ENCODE data around the gene DYNC1I1.
A peak's percentile ranks its signal among the peaks of the same experiment; 100 is the strongest.

DYNC1I1 gene

DNA sequence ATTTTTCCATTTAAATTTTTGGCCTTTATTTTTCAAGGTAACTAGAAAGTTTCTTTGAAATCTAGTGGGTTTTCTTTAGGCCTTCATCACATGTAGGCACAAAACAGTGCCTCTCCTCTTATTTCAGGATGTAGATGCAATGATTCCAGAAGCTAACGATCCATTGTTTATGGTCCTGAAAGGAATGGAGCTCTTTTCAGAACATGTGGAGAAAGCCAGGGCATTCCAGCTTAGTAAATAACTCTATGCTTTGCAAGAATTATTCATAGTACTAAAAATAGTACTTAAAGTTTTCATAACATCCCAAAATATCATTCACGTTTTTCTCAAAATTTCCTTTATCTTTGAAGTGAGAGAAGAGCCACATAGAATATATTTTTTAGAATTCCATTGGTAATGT is 91.3 kb downstream of the DYNC1I1 start:
- DNase-seq = peak; percentile 12

DNA sequence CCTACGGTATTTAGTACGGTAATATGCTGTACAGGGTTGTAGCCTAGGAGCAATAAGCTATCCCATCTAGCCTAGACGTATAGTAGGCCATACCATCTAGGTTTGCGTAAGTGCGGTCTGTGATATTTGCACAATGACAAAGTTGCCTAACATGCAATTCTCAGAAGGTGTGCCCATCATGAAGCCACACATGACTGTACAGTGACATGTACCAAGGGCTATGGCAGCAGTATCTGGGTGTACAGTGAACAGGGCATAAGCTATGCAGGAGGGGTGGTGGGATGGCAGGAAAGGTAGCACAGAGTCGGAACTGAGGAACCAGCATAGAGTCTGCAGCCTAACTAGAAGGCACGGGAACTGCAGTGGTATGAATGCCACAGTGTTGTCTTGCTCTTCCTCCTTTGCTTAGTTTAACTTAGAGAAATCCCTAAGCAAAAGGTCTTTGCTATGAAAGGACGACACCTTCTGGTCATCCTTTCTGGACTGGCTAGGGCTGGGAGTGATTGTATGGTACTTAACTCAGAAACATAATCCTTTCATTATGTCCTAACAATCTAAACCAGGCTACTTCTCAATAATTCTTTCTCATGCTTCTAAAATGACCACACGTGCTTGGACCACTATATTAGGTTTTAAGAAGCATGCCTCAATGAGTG is 93.5 kb downstream of the DYNC1I1 start:
- DNase-seq = peak; percentile 38

DNA sequence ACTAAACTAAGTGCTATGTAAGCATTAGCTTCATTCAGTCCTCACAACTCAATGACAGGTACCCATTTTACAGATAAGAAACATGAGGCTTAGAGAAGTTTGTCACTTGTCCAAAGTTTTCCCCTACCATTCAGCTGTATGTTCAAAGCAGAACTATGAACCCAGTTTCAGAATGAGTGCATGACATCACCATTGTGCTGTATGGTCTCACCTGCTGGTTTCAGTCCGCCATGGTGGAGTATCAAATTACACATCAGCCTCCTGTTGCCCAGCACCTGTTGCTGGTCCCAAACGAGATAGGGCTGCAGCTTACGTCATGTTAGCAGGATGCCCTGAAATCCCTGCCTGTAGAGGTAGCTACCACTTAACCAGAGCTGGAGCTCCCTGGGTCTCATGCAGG is 95.0 kb downstream of the DYNC1I1 start:
- no peak for DNase-seq

GRCh38 chr7:95871075-95871848 is 98.9 kb downstream of the DYNC1I1 start:
- peak; percentile 55 for DNase-seq

DNA sequence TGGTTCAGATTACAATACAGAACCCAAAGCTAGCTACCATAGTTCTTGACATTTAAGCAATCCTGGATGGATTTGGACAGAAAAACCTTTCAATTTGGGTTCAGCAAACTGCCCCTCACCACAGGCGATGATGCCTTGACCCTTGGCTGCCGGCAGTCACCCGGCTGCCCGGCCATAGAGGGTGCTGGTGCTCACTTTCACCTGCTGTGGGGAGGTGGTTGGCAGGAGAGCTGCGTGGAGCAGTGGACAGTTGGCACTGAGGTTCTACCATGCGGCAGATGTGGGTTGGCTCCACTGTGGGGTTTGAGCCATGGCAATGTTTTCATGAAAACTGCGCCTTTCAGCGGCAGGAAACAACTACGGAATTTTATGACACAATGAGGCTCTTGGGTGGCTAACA is 99.5 kb downstream of the DYNC1I1 start:
- DNase-seq = no peak

DNA sequence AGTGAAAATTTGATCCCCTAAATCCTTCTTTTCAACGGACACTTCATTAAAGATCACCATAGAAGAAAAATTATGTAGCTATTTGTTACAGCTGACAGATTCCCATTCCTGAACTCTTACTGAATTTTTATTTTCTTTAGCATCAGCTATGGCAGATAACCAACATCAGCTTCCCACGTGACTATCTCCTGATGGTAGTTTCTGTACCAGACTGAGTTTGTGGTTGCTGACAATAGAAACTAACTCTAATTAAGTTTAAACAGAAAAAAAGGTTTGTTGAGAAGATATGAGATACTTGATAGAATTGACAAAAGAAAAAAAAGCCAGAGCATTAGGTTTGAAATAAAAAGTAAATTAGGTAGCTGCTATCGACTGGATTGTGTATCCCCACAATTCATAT is 101.8 kb downstream of the DYNC1I1 start:
- DNase-seq = no peak

GRCh38 chr7:95874541-95875265 is 102.3 kb downstream of the DYNC1I1 start:
- no peak for DNase-seq

DNA sequence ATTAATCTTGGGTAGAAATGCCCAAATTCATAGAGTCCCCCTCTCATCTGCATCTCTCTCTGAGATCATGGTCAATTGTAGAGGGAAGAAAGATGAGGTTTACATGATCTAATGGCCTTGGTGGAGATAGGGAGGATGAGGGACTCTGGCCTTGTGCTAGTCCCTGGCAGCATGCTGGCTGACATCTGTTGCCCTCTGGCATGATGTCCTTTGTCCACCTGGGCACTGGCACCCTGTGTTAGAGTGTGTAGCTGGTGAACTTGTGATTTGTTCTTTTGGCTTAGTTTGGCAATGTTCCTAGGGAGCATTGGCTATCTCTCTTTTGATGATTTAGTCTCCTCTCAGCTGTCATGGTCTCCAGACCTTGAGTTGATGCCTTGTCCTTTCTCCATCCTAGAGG is 103.2 kb downstream of the DYNC1I1 start:
- DNase-seq = no peak

DNA sequence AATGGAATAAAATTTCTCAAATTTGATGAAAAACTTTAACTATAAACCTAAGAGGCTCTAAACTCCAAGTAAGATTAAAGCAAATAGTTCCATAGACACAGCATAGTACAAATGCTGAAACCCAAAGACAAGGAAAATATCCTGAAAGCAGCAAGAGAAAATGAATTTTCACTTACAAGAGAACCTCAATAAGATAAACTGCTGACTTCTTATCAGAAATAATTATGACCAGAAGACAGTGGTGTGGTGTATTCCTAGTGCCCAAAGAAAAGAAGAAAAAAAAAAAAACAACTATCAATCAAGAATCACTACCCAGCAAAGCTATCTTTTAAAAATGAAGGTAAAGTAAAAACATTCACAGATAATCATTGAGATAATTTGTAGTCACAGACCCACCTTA is 106.3 kb downstream of the DYNC1I1 start:
- DNase-seq = no peak

DNA sequence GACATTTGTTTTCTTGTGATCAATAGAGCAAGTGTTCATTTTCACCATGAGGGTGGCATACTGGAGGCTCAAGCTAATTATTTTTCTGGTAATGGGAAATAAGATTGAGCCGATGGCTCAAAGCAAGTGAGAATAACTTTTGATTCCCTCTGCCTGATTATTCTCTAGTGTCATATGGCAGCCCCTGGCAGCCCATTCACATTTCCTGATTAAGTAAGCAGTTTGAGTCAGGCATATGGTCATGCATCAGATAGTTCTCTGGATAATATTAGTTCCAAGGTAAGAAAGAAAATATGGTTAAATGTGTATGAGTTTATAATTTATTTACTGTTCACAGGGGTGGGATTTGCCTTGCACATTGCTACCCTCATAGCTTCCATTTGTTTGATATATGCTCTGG is 109.2 kb downstream of the DYNC1I1 start:
- no peak for DNase-seq

GRCh38 chr7:95883217-95883616 is 110.9 kb downstream of the DYNC1I1 start:
- DNase-seq = no peak

GRCh38 chr7:95886501-95887090 is 114.2 kb downstream of the DYNC1I1 start:
- DNase-seq = peak; percentile 38

GRCh38 chr7:95893484-95893883 is 121.1 kb downstream of the DYNC1I1 start:
- no peak for DNase-seq

DNA sequence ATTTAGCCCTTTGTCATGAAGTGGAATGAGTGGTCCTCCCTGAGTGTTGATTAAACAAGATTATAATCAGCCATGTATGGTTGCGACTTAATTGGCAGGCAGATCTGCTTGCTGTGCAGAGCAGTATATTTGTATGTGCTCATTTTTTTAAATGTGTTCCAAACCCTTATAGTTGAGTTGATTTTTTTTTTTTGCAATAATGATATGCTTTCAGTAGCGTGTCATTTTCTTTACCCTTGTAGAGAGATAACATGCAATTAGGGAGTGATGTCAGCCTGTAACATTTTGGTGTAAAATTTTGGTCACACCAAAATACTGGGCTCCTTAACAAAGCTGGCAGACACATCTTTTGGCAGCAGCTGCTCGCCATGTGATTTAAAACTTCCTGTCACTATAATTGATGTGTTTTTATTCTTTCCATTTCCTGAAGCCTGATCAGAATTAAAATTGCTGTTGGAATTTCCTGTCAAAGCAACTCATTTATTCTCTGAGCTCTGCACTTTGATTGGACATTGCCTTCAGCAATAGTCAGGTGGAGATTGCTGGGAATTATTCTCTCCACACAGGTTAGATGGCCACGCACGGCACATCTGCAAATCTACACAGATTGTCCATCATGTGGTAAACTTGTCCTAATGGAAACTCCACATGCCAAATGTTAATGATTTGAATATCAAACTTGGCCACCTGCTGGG is 125.3 kb downstream of the DYNC1I1 start:
- DNase-seq = no peak

GRCh38 chr7:95899919-95900513 is 127.7 kb downstream of the DYNC1I1 start:
- DNase-seq = no peak

DNA sequence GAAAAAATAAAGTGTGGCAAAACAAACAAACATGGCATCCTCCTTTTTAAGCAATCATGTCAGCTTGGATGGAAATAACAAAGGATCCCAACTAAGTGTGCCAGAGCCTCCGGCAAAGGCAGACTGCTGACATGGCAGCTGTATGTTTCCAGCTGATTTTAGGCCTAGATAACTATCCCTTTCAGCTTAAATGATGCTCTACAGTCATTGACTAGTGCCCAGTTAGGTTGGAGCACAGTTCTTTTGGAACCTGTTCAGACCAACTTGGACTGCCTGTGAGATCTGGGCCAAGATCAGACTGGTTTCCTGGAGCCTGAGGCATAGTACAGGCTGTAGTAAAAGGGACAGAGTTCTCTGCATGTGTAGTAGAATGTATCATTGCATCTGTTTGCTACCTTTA is 128.7 kb downstream of the DYNC1I1 start:
- no peak for DNase-seq

DNA sequence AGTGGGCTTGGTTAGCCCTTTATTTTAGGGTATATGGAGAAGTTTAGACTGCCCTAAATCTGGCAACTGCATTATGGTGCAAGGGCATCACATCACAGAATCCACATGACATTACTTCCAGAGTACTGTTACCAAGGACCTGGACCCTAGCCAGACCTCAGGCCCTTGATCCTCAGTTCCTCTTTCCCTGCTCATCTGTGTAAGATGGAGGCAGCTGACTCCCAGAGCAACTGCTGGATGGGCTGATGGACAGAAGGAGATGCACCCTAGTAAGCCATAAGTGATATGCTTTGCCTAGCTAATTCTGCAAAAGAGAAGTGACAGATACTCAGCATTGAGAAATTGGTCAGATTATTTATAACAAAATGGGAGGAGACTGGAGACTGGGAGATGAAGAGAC is 131.7 kb downstream of the DYNC1I1 start:
- DNase-seq = no peak

DNA sequence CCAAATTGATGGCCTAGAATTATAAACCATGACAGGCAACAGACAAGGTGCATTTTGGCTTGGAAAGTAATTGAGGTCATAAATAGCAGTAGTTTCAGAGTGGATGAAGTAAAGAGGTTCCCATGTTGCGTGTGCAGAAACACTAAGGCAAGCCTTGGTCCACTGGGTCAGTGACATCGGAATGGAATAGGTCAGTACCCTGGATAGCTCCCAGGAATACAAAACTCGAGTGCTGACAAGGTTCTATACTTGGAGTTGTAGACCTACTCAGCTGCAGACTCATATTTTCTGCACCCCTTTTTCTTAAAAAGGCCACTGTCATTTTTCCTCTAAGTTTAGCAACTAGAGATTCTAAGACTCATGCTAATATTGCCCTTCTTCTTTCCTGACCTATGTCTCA is 132.8 kb downstream of the DYNC1I1 start:
- DNase-seq = peak; percentile 11

GRCh38 chr7:95906851-95907250 is 134.5 kb downstream of the DYNC1I1 start:
- no peak for DNase-seq

- DNase-seq = no peak
Observed at GRCh38 chr7:95907337-95907736, 135.0 kb downstream of the DYNC1I1 start.

GRCh38 chr7:95908499-95908898 is 136.1 kb downstream of the DYNC1I1 start:
- DNase-seq = no peak

- DNase-seq = no peak
Observed at GRCh38 chr7:95910341-95910740, 138.0 kb downstream of the DYNC1I1 start.
